Measurements from ENCODE around the gene RASGRP3. TPM values are rescaled to one million over a fixed set of nuclear protein-coding genes. Genes with fewer than 3 reads are reported as not detected.

The RASGRP3 gene
- total and polyA plus RNA-seq, 2 of the 13 experiments (the other 11 are each of a cell fraction or from before 2014, with no cell fraction given): 0.01 TPM; not detected in 1

DNA sequence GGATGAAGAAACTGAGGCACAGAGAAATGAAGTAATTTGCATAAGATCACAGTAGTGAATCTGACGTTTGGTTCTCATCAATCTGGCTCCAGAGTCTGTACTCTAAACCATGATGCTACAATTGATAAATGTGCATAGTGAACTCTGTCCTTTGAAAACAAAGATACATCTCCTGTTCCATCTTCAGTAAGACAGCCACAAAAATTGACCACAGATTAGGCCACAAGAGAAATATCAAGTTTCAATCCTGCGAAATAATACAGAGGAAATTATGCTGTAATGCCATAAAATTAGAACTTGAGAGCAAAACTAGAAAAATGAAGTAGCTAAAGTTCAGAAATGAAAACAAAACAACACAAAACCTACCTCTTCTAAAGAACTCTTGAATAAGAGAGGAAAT lies 94.2 kb downstream of the RASGRP3 start (continued):
- TF ChIP-seq ZBTB39 (CRISPR knock-in tag; IDR thresholded peaks at IDR 0.05) (no peak), ZNF180 (CRISPR knock-in tag; IDR thresholded peaks at IDR 0.05; ENCODE audit: borderline replicate concordance, low read depth) (no peak), ZBTB43 (CRISPR knock-in tag; conservative IDR thresholded peaks at IDR 0.05) (no peak)

DNA sequence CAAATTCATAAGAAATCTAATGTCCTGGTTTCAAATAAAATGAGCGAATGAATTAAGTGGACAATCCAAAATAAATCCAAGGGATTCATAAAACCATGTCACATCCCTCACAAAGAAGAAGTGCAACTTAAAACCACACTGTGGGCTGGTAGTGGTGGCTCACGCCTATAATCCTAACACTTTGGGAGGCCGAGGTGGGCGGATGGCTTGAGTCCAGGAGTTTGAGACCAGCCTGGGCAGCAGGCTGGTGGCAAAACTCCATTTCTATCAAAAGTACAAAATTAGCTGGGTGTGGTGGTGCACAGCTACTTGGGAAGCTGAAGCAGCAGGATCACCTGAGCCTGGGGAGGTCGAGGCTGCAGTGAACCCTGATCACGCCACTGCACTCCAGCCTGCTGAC lies 97.2 kb downstream of the RASGRP3 start:
- intact Hi-C loops (cut with micrococcal nuclease; ENCODE audit: unreplicated experiment) (no loop called here), in situ Hi-C loops (cut with HindIII; ENCODE audit: extremely low pct_ligation_motif_present, low pct_unique_long_range_greater_than_20kb) (no loop called here)
- DNase-seq (ENCODE audit: low spot score) (no peak), ATAC-seq (no peak), FAIRE-seq (no peak)
- Histone ChIP-seq H4K20me1 (ENCODE audit: insufficient read depth, low read length) (no peaks in the 10 kb centered on the region), H3K4me1 (ENCODE audit: insufficient read depth, low read length) (no peaks in the 10 kb centered on the region), H3K79me2 (ENCODE audit: insufficient read depth, low read length) (no peaks in the 10 kb centered on the region), H3K9ac (ENCODE audit: insufficient read depth, low read depth, low read length) (no peak overlapping the region), H3K27ac (ENCODE audit: extremely low read length, insufficient read depth, low read length) (no peak overlapping the region), H3K36me3 (replicated peaks in 1 of 2; ENCODE audit: control insufficient read depth in 1 of 2, insufficient read depth in 2 of 2, low read length in 2 of 2) (no peaks in the 10 kb centered on the region), H3K27me3 (ENCODE audit: control insufficient read depth in 1 of 2, insufficient read depth in 2 of 2, low read length in 2 of 2) (no peaks in the 10 kb centered on the region), H2AFZ (ENCODE audit: low read length) (no peak overlapping the region), H3K9me3 (ENCODE audit: low read length) (no peaks in the 10 kb centered on the region), H3K4me3 (replicated peaks in 1 of 3; ENCODE audit: insufficient read depth in 1 of 3, low read depth in 2 of 3, low read length in 3 of 3) (no peak overlapping the region), H3K4me2 (ENCODE audit: low read depth, low read length) (no peak overlapping the region)
- CTCF ChIA-PET (ENCODE audit: low intra/inter-chr PET ratio, low total read pairs): no interaction called here
- BruUV-seq (replicated peaks): no TSS peak
- POLR2A ChIA-PET: no interaction called here
- 75% methylated on average over 6 of the region's 6 CpGs for WGBS (ENCODE audit: low lambda C conversion rate)
- TF ChIP-seq ZEB1 (IDR thresholded peaks at IDR 0.05; ENCODE audit: insufficient replicate concordance, low read depth): no peak
- TF ChIP-seq ZNF574 (CRISPR knock-in tag; IDR thresholded peaks at IDR 0.05): no peak
- TF ChIP-seq JDP2 (CRISPR knock-in tag; IDR thresholded peaks at IDR 0.05; ENCODE audit: borderline replicate concordance): no peak
- no peak for TF ChIP-seq NFYC (CRISPR knock-in tag; IDR thresholded peaks at IDR 0.05)
- no peak for TF ChIP-seq LCORL (IDR thresholded peaks at IDR 0.05)
- no peak for TF ChIP-seq LCORL (CRISPR knock-in tag; IDR thresholded peaks at IDR 0.05)
- TF ChIP-seq BCL3 (CRISPR knock-in tag; IDR thresholded peaks at IDR 0.05): no peak
- TF ChIP-seq ATAD3A (CRISPR knock-in tag; IDR thresholded peaks at IDR 0.05): no peak
- no peak for TF ChIP-seq ZNF75D (CRISPR knock-in tag; IDR thresholded peaks at IDR 0.05; ENCODE audit: borderline replicate concordance)
- TF ChIP-seq ZNF335 (CRISPR knock-in tag; IDR thresholded peaks at IDR 0.05): no peak
- TF ChIP-seq ZNF749 (CRISPR knock-in tag; IDR thresholded peaks at IDR 0.05; ENCODE audit: borderline replicate concordance): no peak
- no peak for TF ChIP-seq RFX1 (IDR thresholded peaks at IDR 0.05)
- TF ChIP-seq IRF2 (CRISPR knock-in tag; IDR thresholded peaks at IDR 0.05): no peak
- no peak for TF ChIP-seq IKZF1 (IDR thresholded peaks at IDR 0.05)
